GM21528 (cell line): ENCODE data around the gene ARL15.

ENCODE experiments used
- ATAC-seq: cut with Tn5 transposase; IDR thresholded peaks from one replicate; pipeline ENCODE4 v1.9.1; 2021; ENCODE audit warnings: mild to moderate bottlenecking, moderate library complexity; ENCODE audit not compliant: unreplicated experiment, low FRiP score

Gene ARL15

DNA sequence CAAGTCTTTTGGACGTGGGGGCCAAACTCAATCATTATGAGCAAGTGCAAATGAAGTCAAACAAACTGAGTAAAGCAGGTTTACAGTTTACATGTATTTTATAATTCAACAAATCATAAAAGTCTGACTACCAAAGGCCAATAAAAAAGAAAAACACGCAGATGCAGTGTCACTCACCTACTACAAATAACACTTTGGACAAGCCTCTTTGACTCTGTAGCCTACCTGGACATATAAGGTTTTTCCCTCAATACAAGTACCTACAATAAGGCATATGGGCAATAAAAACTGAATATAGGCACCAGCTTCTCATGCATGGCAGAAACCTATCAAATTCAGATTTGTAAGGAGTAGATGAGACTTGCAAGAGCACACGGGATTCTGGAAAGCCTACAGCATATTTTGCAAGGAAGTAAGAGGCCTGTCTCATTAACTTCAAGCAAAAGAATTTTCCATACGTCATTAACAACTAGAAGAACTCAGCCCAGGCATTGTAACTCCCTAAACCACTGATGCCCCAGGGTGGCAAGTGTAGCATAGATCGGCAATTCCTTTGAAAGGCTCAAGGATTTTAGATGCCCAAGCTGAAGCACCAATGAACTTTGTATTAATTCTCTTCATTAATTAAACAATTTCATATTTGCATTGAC, 21.7 kb downstream of the ARL15 start:
- ATAC-seq: no peak

- no peak for ATAC-seq
These were observed 24.7 kb downstream of the ARL15 start for GRCh38 chr5:54285686-54286085.

- ATAC-seq: no peak
These were observed 25.8 kb downstream of the ARL15 start for GRCh38 chr5:54284586-54284985.

GRCh38 chr5:54282876-54283275, 27.5 kb downstream of the ARL15 start:
- no peak for ATAC-seq

- ATAC-seq: no peak
These were observed 28.2 kb downstream of the ARL15 start for GRCh38 chr5:54281960-54282692.

DNA sequence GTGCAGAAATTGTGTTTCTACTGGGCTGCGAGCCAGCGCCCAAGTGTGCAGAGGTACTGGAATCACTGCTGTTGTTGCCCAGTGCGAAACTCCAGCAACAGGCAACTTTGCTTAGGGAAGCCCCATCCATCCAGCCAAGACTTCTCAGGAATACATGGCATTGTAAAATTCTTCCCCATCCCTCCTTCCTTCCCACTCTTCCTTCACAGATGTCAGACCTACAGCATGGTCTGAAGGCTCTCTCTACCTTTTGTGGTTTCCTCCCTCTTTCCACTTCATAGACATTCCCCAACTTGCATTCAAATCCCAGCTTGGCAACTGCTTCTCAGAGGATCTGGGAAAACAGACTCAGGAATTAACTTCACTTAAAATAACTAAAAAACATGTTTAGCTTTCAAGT, 30.4 kb downstream of the ARL15 start:
- no peak for ATAC-seq

DNA sequence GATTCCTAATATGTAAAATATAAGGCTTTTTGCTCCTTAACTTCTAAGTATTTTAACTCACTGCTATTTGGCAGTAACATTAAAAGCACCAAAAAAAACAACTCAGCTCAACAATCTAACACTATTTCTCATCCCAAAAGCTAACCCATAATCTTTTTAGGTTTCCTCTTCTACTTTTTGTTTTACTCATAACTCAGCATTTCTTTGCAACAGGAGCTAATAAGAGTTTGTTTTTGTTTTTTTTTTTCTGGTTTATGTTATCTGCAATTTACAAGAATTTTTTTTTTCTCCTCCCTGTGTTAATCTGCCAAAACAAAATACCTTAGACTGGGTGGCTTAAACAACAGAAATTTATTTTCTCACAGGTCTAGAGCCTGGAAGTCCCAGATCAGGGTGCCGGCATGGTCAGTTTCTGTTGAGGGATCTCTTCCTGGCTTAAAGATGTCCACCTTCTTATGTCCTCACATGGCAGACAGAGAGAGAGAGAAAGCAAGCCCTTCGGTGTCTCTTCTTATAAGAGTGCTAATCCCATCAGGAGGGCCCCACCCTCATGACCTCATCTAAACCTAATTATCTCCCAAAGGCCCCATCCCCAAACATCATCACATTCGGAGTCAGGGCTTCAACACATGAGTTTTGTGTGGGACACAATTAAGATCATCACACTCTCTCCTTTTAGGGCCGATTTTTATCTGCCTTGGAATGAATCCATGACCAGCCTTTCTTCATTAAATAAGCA, 31.2 kb downstream of the ARL15 start:
- ATAC-seq: no peak

DNA sequence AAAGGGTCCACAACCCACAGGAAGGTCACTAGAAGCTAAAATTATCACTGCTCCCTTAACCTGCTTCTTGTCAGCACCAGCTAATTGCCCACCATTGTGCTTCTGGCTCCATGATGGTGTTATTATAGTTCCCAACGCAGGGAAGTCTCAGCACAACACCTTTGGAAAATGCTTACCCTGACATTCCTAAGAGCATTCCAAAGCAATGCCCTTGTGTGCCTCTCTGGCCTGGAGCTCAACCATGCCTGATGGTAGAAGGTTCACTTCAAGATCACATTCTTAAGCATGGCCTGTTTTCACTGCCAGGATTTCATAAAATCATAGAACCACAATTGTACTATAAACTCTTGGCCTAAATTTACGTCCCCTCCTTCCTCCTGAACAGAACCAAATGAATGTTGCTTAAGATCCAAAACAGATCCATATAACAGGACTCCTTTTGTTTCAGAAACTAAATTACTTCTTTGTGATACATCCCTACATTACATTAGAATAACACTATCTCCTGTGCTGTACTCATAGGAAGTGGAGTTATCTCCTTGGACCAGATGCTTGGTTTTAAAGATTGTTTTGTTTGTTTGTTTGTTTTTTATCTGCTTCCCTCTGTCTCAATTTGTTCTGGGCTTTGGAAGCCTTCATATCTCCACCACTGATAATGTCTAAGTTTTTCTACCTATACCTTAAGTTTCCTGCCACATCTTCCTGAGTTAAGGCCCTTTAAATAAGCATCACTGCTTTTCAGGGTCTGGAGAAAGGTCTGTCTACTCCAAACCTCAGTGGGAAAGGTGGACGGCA, 32.1 kb downstream of the ARL15 start:
- ATAC-seq: no peak

- no peak for ATAC-seq
These were observed 34.3 kb downstream of the ARL15 start for GRCh38 chr5:54276048-54276447.

DNA sequence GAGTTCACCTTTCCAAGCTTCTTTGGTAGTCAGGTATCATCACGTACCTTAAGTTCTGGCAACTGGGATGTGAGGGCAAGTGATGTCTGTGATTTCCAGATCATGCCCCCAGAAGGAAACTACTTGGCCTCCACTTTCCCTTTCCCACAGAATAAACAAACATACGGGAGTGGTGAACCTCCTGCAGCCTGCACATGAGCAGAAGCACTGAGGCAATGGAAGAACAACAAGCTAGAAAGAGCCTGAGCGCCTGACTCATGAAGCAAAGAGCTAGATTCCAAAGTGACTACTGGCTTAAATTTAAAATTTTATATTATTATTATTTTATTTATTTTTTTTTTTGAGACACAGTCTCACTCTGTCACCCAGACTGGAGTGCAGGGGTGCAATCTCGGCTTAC, 35.0 kb downstream of the ARL15 start:
- ATAC-seq: no peak

GRCh38 chr5:54274944-54275343, 35.4 kb downstream of the ARL15 start:
- no peak for ATAC-seq

DNA sequence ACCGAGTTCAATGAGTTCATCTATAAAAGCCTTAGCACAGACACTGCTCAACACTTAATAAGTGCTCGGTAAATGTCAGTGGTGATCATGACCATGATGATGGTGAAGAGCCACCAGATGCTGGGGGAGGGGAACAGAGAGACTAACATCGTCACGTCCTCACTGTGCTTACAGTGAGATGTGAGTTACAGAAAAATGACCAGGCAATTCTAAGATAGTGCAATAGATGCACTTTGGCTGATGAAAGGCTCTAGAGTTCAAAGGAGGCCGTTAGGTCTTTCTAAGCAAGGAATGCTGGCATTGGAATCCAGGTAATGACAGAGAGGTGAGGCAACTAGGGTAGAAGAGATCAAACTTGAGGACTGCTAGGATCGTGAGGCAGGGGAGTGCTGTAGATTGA, 36.7 kb downstream of the ARL15 start:
- no peak for ATAC-seq

DNA sequence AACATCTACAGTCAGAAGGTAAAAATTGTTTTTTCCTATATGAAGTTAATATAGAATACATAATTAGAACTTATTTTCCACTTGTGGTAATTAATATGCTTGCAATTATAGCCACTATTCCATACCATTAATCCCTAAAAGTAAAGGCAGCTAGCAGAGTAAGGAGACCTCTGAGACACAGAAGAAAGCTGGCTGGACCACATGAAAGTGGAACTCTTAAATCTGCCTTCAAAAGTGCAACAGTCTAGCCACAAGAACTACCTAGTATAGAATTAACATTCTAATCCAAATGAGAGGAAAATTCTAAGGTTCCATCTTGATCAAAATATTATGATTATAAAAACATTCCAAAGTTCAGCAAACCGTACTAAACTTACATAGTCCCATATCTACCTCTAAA, 37.6 kb downstream of the ARL15 start:
- no peak for ATAC-seq

DNA sequence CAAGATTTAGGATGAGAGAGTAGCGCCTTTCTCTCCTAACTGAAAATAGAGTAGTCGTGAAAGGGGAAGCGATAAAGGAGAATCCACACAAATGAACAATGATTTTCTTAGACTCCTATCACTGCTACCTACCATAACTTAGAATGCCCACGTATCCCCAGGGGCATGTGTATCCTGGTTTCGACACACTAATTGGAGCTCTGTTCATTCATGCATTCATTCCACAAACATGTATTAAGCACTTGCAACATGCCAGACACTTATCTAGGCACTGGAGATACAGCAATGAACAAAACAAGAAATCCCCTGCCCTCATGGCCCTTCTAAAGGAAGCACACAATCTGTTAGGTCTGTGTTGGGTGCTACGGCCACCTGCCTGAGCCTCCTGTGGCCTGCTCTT, 40.0 kb downstream of the ARL15 start:
- no peak for ATAC-seq

- no peak for ATAC-seq
These were observed 45.8 kb downstream of the ARL15 start for GRCh38 chr5:54264574-54264973.

GRCh38 chr5:54263447-54263846, 46.9 kb downstream of the ARL15 start:
- ATAC-seq: no peak

DNA sequence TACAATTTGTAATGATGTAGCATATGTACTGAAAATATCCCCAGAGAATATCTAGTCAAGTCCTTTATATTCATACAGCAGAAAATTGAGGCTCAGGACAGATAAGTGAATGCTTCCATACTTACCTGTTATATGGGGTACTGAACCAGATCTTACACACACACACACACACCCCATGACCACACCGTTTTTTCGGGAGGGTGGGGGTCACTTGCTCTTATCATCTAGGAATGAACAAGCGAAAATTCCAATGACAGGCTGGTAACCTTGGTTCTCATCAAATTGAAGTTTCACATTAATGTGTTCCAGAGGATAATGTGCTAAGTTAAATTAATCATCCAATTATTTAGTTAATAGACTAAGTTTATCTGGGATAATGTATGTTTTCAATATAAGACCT, 48.8 kb downstream of the ARL15 start:
- no peak for ATAC-seq

GRCh38 chr5:54259981-54260380, 50.4 kb downstream of the ARL15 start:
- ATAC-seq: no peak

DNA sequence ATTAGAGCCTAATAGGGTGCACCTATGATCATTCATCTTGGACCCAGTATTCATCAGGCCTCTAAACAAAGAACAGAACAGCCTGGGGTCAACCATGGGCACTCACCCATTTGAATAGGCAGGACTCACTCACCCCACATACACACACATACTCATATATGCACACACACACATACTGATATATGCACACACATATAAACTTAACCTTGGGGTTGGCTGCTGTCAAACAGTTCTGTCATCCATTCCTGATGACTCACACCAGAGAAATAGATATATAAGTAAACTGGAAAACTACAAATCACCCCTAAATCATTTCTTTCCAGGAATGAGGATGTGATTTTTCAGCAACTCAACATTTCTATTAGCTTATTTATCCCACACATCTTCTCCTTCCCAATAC, 51.3 kb downstream of the ARL15 start:
- ATAC-seq: no peak

GRCh38 chr5:54257366-54258118, 52.8 kb downstream of the ARL15 start:
- no peak for ATAC-seq
